GM04504 (cell line): ENCODE data around the gene VMP1.
A peak's percentile ranks its signal among the peaks of the same experiment; 100 is the strongest.
"Not testable (repeated sequence)": the region's sequence is repeated elsewhere in the genome, so short reads cannot be mapped to it uniquely, and the experiment has no call there.

Source experiments
- DNase-seq: peaks from one replicate; pipeline ENCODE4 v3.0.0-alpha.2; 2012; ENCODE audit warnings: low read depth

VMP1 gene

GRCh38 chr17:59780548-59780947, 73.1 kb downstream of the VMP1 start:
- DNase-seq, result not testable (repeated sequence)

- no peak for DNase-seq
These were observed 76.0 kb downstream of the VMP1 start for GRCh38 chr17:59783221-59784047.

GRCh38 chr17:59785091-59785799, 77.8 kb downstream of the VMP1 start:
- DNase-seq, result no peak

GRCh38 chr17:59786213-59786535, 78.7 kb downstream of the VMP1 start:
- no peak for DNase-seq

GRCh38 chr17:59786536-59787319, 79.3 kb downstream of the VMP1 start:
- DNase-seq, result peak; percentile 99

- not testable (repeated sequence) for DNase-seq
These were observed 82.4 kb downstream of the VMP1 start for GRCh38 chr17:59789849-59790248.

- not testable (repeated sequence) for DNase-seq
These were observed 83.0 kb downstream of the VMP1 start for GRCh38 chr17:59790418-59790817.

GRCh38 chr17:59790910-59791309, 83.5 kb downstream of the VMP1 start:
- no peak for DNase-seq

- DNase-seq, result no peak
These were observed 84.4 kb downstream of the VMP1 start for GRCh38 chr17:59791603-59792457.

GRCh38 chr17:59792458-59792823, 85.0 kb downstream of the VMP1 start:
- DNase-seq, result not testable (repeated sequence)

- no peak for DNase-seq
These were observed 85.8 kb downstream of the VMP1 start for GRCh38 chr17:59793205-59793604.

- no peak for DNase-seq
These were observed 88.7 kb downstream of the VMP1 start for GRCh38 chr17:59796138-59796537.

- DNase-seq, result no peak
These were observed 89.3 kb downstream of the VMP1 start for GRCh38 chr17:59796785-59797205.

- DNase-seq, result no peak
These were observed 90.7 kb downstream of the VMP1 start for GRCh38 chr17:59798111-59798510.

GRCh38 chr17:59800530-59800942, 93.1 kb downstream of the VMP1 start:
- no peak for DNase-seq

GRCh38 chr17:59802160-59802559, 94.7 kb downstream of the VMP1 start:
- DNase-seq, result no peak

GRCh38 chr17:59804901-59805465, 97.5 kb downstream of the VMP1 start:
- DNase-seq, result no peak

GRCh38 chr17:59806322-59806721, 98.9 kb downstream of the VMP1 start:
- DNase-seq, result not testable (repeated sequence)

GRCh38 chr17:59807892-59808509, 100.5 kb downstream of the VMP1 start:
- DNase-seq, result no peak

GRCh38 chr17:59810894-59811153, 103.4 kb downstream of the VMP1 start:
- DNase-seq, result no peak

GRCh38 chr17:59811209-59811608, 103.8 kb downstream of the VMP1 start:
- no peak for DNase-seq
